ENCODE results near the gene CYRIA. TPM values are rescaled to one million over a fixed set of nuclear protein-coding genes. Genes with fewer than 3 reads are reported as not detected.

Gene CYRIA
- total and polyA plus RNA-seq, 10 of the 15 experiments (the other 5 are each of a cell fraction or from before 2014, with no cell fraction given), result 3.0 to 13.1 (median 8.5) TPM

GRCh38 chr2:16630463-16630862 lies 35.2 kb downstream of the CYRIA start:
- WGBS (ENCODE audit: insufficient coverage, insufficient replicate concordance, low lambda C conversion rate, missing lambda C conversion rate), result 31% methylated on average over 3 of the region's 3 CpGs
- intact Hi-C loops (cut with micrococcal nuclease; ENCODE audit: unreplicated experiment), result no loop called here
- no peak for DNase-seq (ENCODE audit: low read depth, low spot score)
- H3K27ac ChIP-seq (ENCODE audit: control insufficient read depth, insufficient read depth), result no peak overlapping the region
- FAIRE-seq, result no peak
- ATAC-seq, result peak; percentile 69
- H3K79me2 ChIP-seq (ENCODE audit: control insufficient read depth, insufficient read depth, low read length), result no peaks in the 10 kb centered on the region
- ChIA-PET RAD21 (ENCODE audit: unreplicated experiment) (interaction anchor here (0.8 to 11.2 kb wide), 8 partner anchors 9 to 126 kb away, joined by 3 to 185 read pairs (median 6); no protein-coding TSS in a partner anchor), POLR2A (interaction anchor here (0.6 to 0.9 kb wide), 2 partner anchors 21 to 34 kb away, joined by 3 to 4 read pairs; no protein-coding TSS in a partner anchor), SMC1A (ENCODE audit: uncharacterized antibody, unreplicated experiment) (interaction anchor here (0.9 to 11.2 kb wide), 16 partner anchors 8 to 129 kb away, joined by 3 to 302 read pairs (median 4); partner anchors contain the start of gene CYRIA), CTCF (interaction anchor here (0.9 to 8.1 kb wide), 12 partner anchors 12 to 131 kb away, joined by 3 to 73 read pairs (median 4); no protein-coding TSS in a partner anchor)
- TF ChIP-seq CTCF (IDR thresholded peaks at IDR 0.05 in 2 of 3, conservative IDR thresholded peaks at IDR 0.05 in 1 of 3; ENCODE audit: control insufficient read depth in 2 of 3, extremely low read depth in 1 of 3, insufficient read depth in 1 of 3, low read depth in 3 of 3, low read length in 3 of 3) (peak; percentile 18 to 31 (median 27); a peak in 3 of 6 replicates), FOS (IDR thresholded peaks at IDR 0.05; ENCODE audit: borderline replicate concordance, extremely low read depth, insufficient read length) (no peak), IKZF1 (conservative IDR thresholded peaks at IDR 0.05) (peak; percentile 49), SMC3 (IDR thresholded peaks at IDR 0.05; ENCODE audit: borderline replicate concordance, low read length) (peak; percentile 37; the same call in 1 of the 2 replicates), RAD21 (IDR thresholded peaks at IDR 0.05; ENCODE audit: insufficient read depth, low read depth, low read length) (peak; percentile 60), EGR1 (IDR thresholded peaks at IDR 0.05; ENCODE audit: borderline replicate concordance in 1 of 2, low read depth in 2 of 2, low read length in 2 of 2) (no peak), MEF2B (IDR thresholded peaks at IDR 0.05; ENCODE audit: partially characterized antibody, poor library complexity, severe bottlenecking) (no peak), RCOR1 (conservative IDR thresholded peaks at IDR 0.05; ENCODE audit: low read depth, low read length) (no peak), SPI1 (IDR thresholded peaks at IDR 0.05; ENCODE audit: borderline replicate concordance, insufficient read depth, low read depth, low read length) (peak; percentile 83; the same call in 1 of the 2 replicates), ETV6 (conservative IDR thresholded peaks at IDR 0.05 in 1 of 2, IDR thresholded peaks at IDR 0.05 in 1 of 2; ENCODE audit: borderline replicate concordance in 1 of 2, low read depth in 1 of 2) (peak in 1 of 2 experiments; percentile 18; a peak in 1 of 4 replicates)
- BruUV-seq (replicated peaks), result no TSS peak
- in situ Hi-C loops (cut with MboI), result no loop called here
- H2AFZ ChIP-seq (ENCODE audit: control insufficient read depth, low read depth, low read length), result no peak overlapping the region
- H3K27me3 ChIP-seq (replicated peaks in 1 of 2; ENCODE audit: control insufficient read depth in 2 of 2, insufficient read depth in 2 of 2, low read length in 1 of 2), result peaks cover 0 to 16% of the 10 kb centered on the region in 2 experiments
- H3K9me3 ChIP-seq (replicated peaks; ENCODE audit: control insufficient read depth, insufficient read depth, low read length), result no peaks in the 10 kb centered on the region
- no peak overlapping the region for H3K9ac ChIP-seq (ENCODE audit: control insufficient read depth, insufficient read depth, low read length)
- peaks cover 10% of the 10 kb centered on the region for H3K4me1 ChIP-seq (ENCODE audit: control insufficient read depth, insufficient read depth, low read length)
- no peaks in the 10 kb centered on the region for H4K20me1 ChIP-seq (ENCODE audit: control insufficient read depth, insufficient read depth)
- no peak overlapping the region for H3K4me2 ChIP-seq (ENCODE audit: control insufficient read depth, insufficient read depth)
- no peak overlapping the region for H3K4me3 ChIP-seq
- H3K36me3 ChIP-seq (ENCODE audit: control insufficient read depth in 2 of 2, insufficient read depth in 2 of 2, low read length in 1 of 2), result no peaks in the 10 kb centered on the region
